ENCODE measurements around the gene KIF26B.

Gene KIF26B

DNA sequence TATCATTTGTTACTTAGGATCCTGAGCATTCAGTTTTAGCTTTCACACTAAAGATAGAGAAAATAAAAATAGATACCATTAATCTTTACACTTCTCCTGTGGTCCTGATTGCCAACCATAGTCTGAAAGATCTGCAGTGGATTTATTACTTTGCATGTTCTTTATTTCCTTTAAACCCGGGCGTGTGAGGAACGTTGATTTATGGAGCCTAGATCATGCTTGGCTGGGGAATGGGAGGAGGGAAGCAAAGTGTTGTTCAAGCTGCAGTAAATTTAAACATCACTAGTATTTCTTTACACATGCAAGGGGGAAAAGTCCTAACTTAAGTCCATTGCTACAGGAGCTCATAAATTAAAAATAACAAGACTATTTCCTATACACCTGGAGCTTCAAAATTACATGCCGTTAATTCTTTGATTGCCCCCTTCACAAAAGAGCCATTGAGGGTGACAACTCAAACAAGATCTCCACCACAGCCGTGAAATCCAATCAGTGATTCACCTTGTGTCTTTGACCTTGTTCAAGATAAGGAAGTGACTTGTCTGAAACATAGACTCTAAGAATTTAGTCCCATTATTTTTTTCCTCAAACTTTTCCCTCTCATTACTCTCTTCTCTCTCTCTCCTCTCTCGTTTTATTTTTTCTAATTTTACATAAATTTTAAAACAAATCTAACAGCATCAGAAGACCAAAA lies 282.7 kb downstream of the KIF26B start:
- H3K4me3 ChIP-seq (ENCODE audit: low read depth, low read length), result no peak overlapping the region
- DNase-seq, result no peak
- no peaks in the 10 kb centered on the region; the same call in 1 of the 2 replicates for H3K36me3 ChIP-seq
- TF ChIP-seq, protein P1, sequence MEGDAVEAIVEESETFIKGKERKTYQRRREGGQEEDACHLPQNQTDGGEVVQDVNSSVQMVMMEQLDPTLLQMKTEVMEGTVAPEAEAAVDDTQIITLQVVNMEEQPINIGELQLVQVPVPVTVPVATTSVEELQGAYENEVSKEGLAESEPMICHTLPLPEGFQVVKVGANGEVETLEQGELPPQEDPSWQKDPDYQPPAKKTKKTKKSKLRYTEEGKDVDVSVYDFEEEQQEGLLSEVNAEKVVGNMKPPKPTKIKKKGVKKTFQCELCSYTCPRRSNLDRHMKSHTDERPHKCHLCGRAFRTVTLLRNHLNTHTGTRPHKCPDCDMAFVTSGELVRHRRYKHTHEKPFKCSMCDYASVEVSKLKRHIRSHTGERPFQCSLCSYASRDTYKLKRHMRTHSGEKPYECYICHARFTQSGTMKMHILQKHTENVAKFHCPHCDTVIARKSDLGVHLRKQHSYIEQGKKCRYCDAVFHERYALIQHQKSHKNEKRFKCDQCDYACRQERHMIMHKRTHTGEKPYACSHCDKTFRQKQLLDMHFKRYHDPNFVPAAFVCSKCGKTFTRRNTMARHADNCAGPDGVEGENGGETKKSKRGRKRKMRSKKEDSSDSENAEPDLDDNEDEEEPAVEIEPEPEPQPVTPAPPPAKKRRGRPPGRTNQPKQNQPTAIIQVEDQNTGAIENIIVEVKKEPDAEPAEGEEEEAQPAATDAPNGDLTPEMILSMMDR (IDR thresholded peaks at IDR 0.05; ENCODE audit: low read depth, low read length), result no peak
- H3K27ac ChIP-seq, result no peak overlapping the region
- peaks cover 3% of the 10 kb centered on the region for H3K9me3 ChIP-seq (ENCODE audit: severe bottlenecking)
- H3K27me3 ChIP-seq (ENCODE audit: insufficient read depth, low read depth, severe bottlenecking), result no peaks in the 10 kb centered on the region

GRCh38 chr1:245440922-245441321 lies 286.1 kb downstream of the KIF26B start:
- no peaks in the 10 kb centered on the region for H3K27me3 ChIP-seq (ENCODE audit: insufficient read depth, low read depth, severe bottlenecking)
- no peak for DNase-seq
- no peak overlapping the region for H3K4me3 ChIP-seq (ENCODE audit: low read depth, low read length)
- H3K27ac ChIP-seq, result no peak overlapping the region
- H3K9me3 ChIP-seq (ENCODE audit: severe bottlenecking), result peaks cover 3% of the 10 kb centered on the region
- no peaks in the 10 kb centered on the region; the same call in 1 of the 2 replicates for H3K36me3 ChIP-seq
- TF ChIP-seq, protein P1 (IDR thresholded peaks at IDR 0.05; ENCODE audit: low read depth, low read length), result no peak

GRCh38 chr1:245441689-245442088 lies 286.9 kb downstream of the KIF26B start:
- H3K9me3 ChIP-seq (ENCODE audit: severe bottlenecking), result no peaks in the 10 kb centered on the region
- H3K36me3 ChIP-seq, result no peaks in the 10 kb centered on the region; the same call in 1 of the 2 replicates
- H3K27ac ChIP-seq, result no peak overlapping the region
- no peak for DNase-seq
- TF ChIP-seq, protein P1 (IDR thresholded peaks at IDR 0.05; ENCODE audit: low read depth, low read length), result no peak
- H3K27me3 ChIP-seq (ENCODE audit: insufficient read depth, low read depth, severe bottlenecking), result no peaks in the 10 kb centered on the region
- no peak overlapping the region for H3K4me3 ChIP-seq (ENCODE audit: low read depth, low read length)

DNA sequence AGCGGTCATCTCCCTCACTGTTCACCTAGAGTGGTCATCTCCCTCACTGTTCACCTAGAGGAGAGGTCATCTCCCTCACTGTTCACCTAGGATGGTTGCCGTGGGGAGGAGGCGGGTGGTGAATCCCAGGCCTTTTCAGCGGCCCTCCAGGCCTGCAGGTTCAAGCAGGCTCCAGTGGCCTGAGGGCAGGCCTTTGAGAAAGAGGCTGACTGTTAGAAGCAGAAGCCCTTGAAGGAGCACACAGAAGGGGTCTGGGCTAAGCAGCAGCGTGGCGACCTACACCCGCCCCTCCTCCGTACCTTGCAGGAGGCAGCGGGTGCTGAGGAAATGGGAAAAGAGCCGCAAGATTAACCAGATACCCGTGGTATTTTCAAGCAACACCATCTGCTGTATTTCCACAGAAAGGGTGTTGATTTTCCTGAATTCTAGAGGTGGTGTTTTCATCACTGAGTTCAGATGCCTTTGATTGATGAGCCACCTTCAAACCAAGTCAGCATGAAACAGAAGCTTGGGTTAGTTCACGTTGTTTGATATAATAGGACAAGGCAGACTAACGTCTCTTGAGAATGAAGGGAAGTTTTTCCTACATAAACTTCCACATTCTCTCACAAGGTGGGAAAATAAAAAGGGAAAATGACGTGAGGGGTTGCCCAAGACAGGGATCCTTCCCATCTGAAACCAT lies 289.5 kb downstream of the KIF26B start:
- H3K27ac ChIP-seq, result no peak overlapping the region
- no peaks in the 10 kb centered on the region for H3K9me3 ChIP-seq (ENCODE audit: severe bottlenecking)
- DNase-seq, result no peak
- no peaks in the 10 kb centered on the region; the same call in 1 of the 2 replicates for H3K36me3 ChIP-seq
- H3K27me3 ChIP-seq (ENCODE audit: insufficient read depth, low read depth, severe bottlenecking), result no peaks in the 10 kb centered on the region
- TF ChIP-seq, protein P1 (IDR thresholded peaks at IDR 0.05; ENCODE audit: low read depth, low read length), result no peak
- H3K4me3 ChIP-seq (ENCODE audit: low read depth, low read length), result no peak overlapping the region

GRCh38 chr1:245444945-245445344 lies 290.2 kb downstream of the KIF26B start:
- Histone ChIP-seq H3K4me3 (ENCODE audit: low read depth, low read length) (no peak overlapping the region), H3K27me3 (ENCODE audit: insufficient read depth, low read depth, severe bottlenecking) (no peaks in the 10 kb centered on the region), H3K36me3 (no peaks in the 10 kb centered on the region; the same call in 1 of the 2 replicates), H3K27ac (no peak overlapping the region), H3K9me3 (ENCODE audit: severe bottlenecking) (no peaks in the 10 kb centered on the region)
- TF ChIP-seq, protein P1 (IDR thresholded peaks at IDR 0.05; ENCODE audit: low read depth, low read length), result no peak
- DNase-seq, result no peak

Measured in WERI-Rb-1 (cell line).